ENCODE results near the gene MACROD2.

GRCh38 chr20:14745830-14746229, 750.5 kb downstream of the MACROD2 start:
- TF ChIP-seq CTCF (IDR thresholded peaks at IDR 0.05) (no peak), POLR2A (IDR thresholded peaks at IDR 0.05) (no peak), EP300 (IDR thresholded peaks at IDR 0.05) (no peak)

All from suprapubic skin (tissue), 3 donors.